ENCODE data around the gene CNOT6L.

GRCh38 chr4:77816546-77816945, 2.6 kb downstream of the CNOT6L start:
- TF ChIP-seq EZH2 (IDR thresholded peaks at IDR 0.05; ENCODE audit: insufficient read depth, poor library complexity, severe bottlenecking) (no peak), EZH2phosphoT487 (IDR thresholded peaks at IDR 0.05; ENCODE audit: insufficient read depth, low read depth) (no peak)

Data from GM23248 (cell line).